ENCODE results near the gene BTN3A1. TPM values are rescaled to one million over a fixed set of nuclear protein-coding genes. Genes with fewer than 3 reads are reported as not detected.
"Not testable (repeated sequence)": the region's sequence is repeated elsewhere in the genome, so short reads cannot be mapped to it uniquely, and the experiment has no call there.

The BTN3A1 gene
- total RNA-seq, 1 donor from 2014 or later = 16.7 TPM

GRCh38 chr6:26377719-26378118 lies 24.4 kb upstream of the BTN3A1 start:
- no peak overlapping the region for H3K4me3 ChIP-seq
- no peak for TF ChIP-seq POLR2AphosphoS5 (IDR thresholded peaks at IDR 0.05; ENCODE audit: insufficient read depth in 1 of 2, low read depth in 1 of 2)
- TF ChIP-seq CTCF (IDR thresholded peaks at IDR 0.05) = no peak
- no peak for TF ChIP-seq POLR2A (IDR thresholded peaks at IDR 0.05)
- no peaks in the 10 kb centered on the region for H3K9me3 ChIP-seq
- H3K27me3 ChIP-seq = no peaks in the 10 kb centered on the region
- intact Hi-C loops (cut with DNase I) = no loop called here
- H3K36me3 ChIP-seq = no peaks in the 10 kb centered on the region
- H3K27ac ChIP-seq = no peak overlapping the region
- DNase-seq (ENCODE audit: extremely low spot score in 2 of 2) = no peak
- H3K4me1 ChIP-seq = no peaks in the 10 kb centered on the region

DNA sequence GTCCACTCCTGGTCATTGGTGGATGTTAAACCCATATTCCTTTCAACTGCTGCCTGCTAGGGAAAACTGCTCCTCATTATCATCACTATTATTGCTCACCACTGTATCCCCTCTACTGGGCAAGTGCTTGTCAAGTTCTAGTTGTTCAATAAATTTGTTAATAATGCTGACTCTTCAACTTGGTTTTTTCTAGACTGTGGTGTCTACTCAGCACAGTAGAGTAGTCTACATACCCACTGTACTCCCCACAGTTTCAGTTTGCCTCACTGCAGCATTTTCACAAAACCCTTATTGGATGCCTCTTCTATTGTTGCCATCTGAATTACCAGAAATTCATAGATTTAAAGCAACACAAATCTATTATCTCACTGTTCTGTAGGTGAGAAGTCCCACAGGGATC lies 23.9 kb upstream of the BTN3A1 start:
- intact Hi-C loops (cut with DNase I); H3K27ac ChIP-seq; H3K4me3 ChIP-seq; H3K4me1 ChIP-seq; H3K27me3 ChIP-seq; H3K36me3 ChIP-seq; DNase-seq (ENCODE audit: extremely low spot score in 2 of 2); H3K9me3 ChIP-seq: not testable (repeated sequence)

DNA sequence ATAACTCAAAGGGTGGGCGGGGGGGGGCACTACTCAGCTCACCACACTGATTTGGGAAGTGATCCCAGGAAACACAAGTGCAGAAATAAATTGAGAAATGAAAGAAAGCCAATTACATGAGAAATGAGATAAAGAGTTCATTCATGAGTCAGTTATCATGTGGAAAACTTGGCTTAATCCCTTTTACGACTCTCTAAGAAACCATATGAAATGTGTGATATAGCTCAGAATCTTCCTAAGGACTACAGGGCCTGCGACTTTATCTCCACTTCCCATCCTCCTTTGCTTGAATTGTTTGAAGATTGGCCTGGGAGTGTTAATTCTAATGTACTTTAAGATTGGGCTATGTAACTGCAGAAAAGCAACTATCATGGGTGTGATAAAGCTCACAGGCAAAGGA lies 22.8 kb upstream of the BTN3A1 start:
- no peak for DNase-seq (ENCODE audit: extremely low spot score in 2 of 2)
- intact Hi-C loops (cut with DNase I) = no loop called here

DNA sequence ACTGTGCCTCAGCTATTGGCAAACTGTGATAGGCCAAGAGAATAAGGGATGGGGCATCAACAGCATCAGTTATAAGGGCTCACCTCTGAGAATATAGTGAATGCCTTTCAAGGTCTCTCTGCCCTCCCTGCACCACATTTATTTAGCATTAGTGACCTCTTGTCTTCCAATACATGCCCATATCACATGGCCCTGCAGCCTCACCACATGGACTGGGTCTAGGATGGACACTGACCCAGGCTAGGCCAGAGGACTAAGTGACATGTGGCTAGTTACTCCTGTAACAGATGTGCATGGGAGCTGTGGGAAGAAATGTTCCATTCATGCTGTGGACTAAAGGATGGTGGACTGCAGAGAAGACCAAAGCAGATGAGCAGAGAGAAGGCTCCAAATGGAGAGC lies 22.3 kb upstream of the BTN3A1 start:
- intact Hi-C loops (cut with DNase I) = no loop called here
- Histone ChIP-seq H3K4me1 (peaks cover 11% of the 10 kb centered on the region), H3K4me3 (no peak overlapping the region), H3K9me3 (no peaks in the 10 kb centered on the region), H3K27me3 (no peaks in the 10 kb centered on the region), H3K27ac (no peak overlapping the region), H3K36me3 (no peaks in the 10 kb centered on the region)
- no peak for DNase-seq (ENCODE audit: extremely low spot score in 2 of 2)
- TF ChIP-seq CTCF (IDR thresholded peaks at IDR 0.05) = no peak
- no peak for TF ChIP-seq POLR2AphosphoS5 (IDR thresholded peaks at IDR 0.05; ENCODE audit: insufficient read depth in 1 of 2, low read depth in 1 of 2)
- no peak for TF ChIP-seq POLR2A (IDR thresholded peaks at IDR 0.05)

More for the DNA sequence above, 22.8 kb upstream of the BTN3A1 start:
- Histone ChIP-seq H3K27me3 (no peaks in the 10 kb centered on the region), H3K27ac (no peak overlapping the region), H3K36me3 (no peaks in the 10 kb centered on the region), H3K9me3 (no peaks in the 10 kb centered on the region), H3K4me3 (no peak overlapping the region), H3K4me1 (peaks cover 10% of the 10 kb centered on the region)
- TF ChIP-seq POLR2AphosphoS5 (IDR thresholded peaks at IDR 0.05; ENCODE audit: insufficient read depth in 1 of 2, low read depth in 1 of 2) (no peak), CTCF (IDR thresholded peaks at IDR 0.05) (no peak), POLR2A (IDR thresholded peaks at IDR 0.05) (no peak)

DNA sequence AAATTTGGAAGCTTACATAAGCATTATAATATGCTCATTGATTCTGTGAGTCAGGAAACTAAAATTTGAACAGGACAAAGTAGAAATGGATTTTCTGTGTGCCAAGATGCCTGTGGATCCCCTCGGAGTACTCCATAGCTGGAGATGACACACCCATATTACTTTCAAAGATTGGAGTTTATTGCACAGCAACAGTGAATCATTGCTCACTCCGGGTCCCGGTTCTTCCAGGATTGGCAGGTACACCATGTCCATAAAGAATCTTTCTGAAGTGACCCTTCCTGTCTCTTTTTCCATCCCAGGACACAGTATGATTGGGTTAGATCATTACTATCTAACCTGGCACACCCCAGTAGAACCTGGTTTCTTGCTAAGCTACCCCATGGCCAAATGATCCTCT lies 21.8 kb upstream of the BTN3A1 start:
- no peak overlapping the region for H3K27ac ChIP-seq

More for the DNA sequence above, 21.8 kb upstream of the BTN3A1 start:
- Histone ChIP-seq H3K4me3 (no peak overlapping the region), H3K36me3 (no peaks in the 10 kb centered on the region), H3K4me1 (peaks cover 11% of the 10 kb centered on the region), H3K27me3 (no peaks in the 10 kb centered on the region), H3K9me3 (no peaks in the 10 kb centered on the region)
- no peak for DNase-seq (ENCODE audit: extremely low spot score in 2 of 2)
- intact Hi-C loops (cut with DNase I) = no loop called here
- TF ChIP-seq POLR2AphosphoS5 (IDR thresholded peaks at IDR 0.05; ENCODE audit: insufficient read depth in 1 of 2, low read depth in 1 of 2) = no peak
- no peak for TF ChIP-seq POLR2A (IDR thresholded peaks at IDR 0.05)
- no peak for TF ChIP-seq CTCF (IDR thresholded peaks at IDR 0.05)

All from vagina (tissue), 2 donors.